WTC11 (cell line): ENCODE data around the gene PLCXD1.

Experiments
- CREB1 ChIP-seq: sonication (generic); formaldehyde crosslinking; IDR thresholded peaks from 2 replicates; pipeline ENCODE4 v1.8.0; 2023; ENCODE audit warnings: mild to moderate bottlenecking, missing genetic modification reagents
- ESRRA ChIP-seq: sonication (generic); formaldehyde crosslinking; IDR thresholded peaks from 2 replicates; pipeline ENCODE4 v1.8.1; 2022; ENCODE audit warnings: mild to moderate bottlenecking, missing genetic modification reagents, borderline replicate concordance
- FOXP1 ChIP-seq: sonication (generic); formaldehyde crosslinking; IDR thresholded peaks from 2 replicates; pipeline ENCODE4 v1.8.0; 2022; ENCODE audit warnings: missing genetic modification reagents, mild to moderate bottlenecking, moderate library complexity, borderline replicate concordance
- SMAD3 ChIP-seq: sonication (generic); formaldehyde crosslinking; IDR thresholded peaks from 2 replicates; pipeline ENCODE4 v1.8.0; 2022; ENCODE audit warnings: missing genetic modification reagents, mild to moderate bottlenecking, borderline replicate concordance
- TEAD1 ChIP-seq: sonication (generic); formaldehyde crosslinking; IDR thresholded peaks from 2 replicates; pipeline ENCODE4 v1.8.0; 2022; ENCODE audit warnings: mild to moderate bottlenecking, missing genetic modification reagents
- ZNF121 ChIP-seq: sonication (generic); formaldehyde crosslinking; IDR thresholded peaks from 2 replicates; pipeline ENCODE4 v1.8.0; 2023; ENCODE audit warnings: missing genetic modification reagents
- TF ChIP-seq, protein P1 (sequence below): fragments of 200-600 bp; IDR thresholded peaks from 2 replicates; pipeline ENCODE4 v1.8.0; 2022; ENCODE audit warnings: antibody characterized with exemption
- TF ChIP-seq, protein P2 (sequence below): sonication (generic); formaldehyde crosslinking; IDR thresholded peaks from 2 replicates; pipeline ENCODE4 v1.8.0; 2022; ENCODE audit warnings: mild to moderate bottlenecking, missing genetic modification reagents
- TF ChIP-seq, protein P3 (sequence below): sonication (generic); formaldehyde crosslinking; conservative IDR thresholded peaks from 2 replicates; pipeline ENCODE4 v1.8.1; 2022; ENCODE audit warnings: mild to moderate bottlenecking, missing genetic modification reagents

DNA sequence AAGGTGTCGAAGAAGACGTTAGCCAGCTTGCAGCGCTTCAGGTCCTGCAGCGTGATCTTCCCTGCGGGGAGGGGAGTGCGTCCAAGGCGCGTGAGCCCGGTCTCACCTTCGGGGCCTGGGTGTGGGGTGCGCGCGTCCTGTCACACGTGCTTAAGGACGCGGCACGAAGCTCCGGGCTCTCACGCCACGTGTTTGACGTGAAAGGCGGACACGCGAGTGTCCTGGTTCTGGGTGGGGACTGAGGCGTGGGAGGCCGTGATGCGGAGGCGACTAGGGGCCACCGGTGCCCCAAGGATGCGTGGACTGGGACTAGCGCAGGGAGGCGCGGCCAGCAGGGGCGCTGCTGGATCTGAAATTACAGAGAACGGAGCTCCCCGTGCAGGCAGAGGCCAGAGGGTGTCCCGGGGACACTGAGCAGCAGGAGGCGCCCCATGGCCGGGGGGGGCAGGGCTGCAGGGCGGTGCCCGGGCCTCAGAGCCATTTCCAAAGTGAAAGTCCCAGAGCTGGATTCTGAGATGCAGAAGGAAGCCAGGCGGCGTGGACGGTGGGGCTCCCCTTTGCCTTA, 57.7 kb downstream of the PLCXD1 start:
- TF ChIP-seq, protein P1, sequence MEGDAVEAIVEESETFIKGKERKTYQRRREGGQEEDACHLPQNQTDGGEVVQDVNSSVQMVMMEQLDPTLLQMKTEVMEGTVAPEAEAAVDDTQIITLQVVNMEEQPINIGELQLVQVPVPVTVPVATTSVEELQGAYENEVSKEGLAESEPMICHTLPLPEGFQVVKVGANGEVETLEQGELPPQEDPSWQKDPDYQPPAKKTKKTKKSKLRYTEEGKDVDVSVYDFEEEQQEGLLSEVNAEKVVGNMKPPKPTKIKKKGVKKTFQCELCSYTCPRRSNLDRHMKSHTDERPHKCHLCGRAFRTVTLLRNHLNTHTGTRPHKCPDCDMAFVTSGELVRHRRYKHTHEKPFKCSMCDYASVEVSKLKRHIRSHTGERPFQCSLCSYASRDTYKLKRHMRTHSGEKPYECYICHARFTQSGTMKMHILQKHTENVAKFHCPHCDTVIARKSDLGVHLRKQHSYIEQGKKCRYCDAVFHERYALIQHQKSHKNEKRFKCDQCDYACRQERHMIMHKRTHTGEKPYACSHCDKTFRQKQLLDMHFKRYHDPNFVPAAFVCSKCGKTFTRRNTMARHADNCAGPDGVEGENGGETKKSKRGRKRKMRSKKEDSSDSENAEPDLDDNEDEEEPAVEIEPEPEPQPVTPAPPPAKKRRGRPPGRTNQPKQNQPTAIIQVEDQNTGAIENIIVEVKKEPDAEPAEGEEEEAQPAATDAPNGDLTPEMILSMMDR: no peak
- TF ChIP-seq TEAD1 (CRISPR knock-in tag) (no peak), ESRRA (CRISPR knock-in tag) (no peak), CREB1 (no peak), FOXP1 (CRISPR knock-in tag) (no peak), ZNF121 (CRISPR knock-in tag) (no peak), SMAD3 (CRISPR knock-in tag) (no peak)
- TF ChIP-seq, protein P2, sequence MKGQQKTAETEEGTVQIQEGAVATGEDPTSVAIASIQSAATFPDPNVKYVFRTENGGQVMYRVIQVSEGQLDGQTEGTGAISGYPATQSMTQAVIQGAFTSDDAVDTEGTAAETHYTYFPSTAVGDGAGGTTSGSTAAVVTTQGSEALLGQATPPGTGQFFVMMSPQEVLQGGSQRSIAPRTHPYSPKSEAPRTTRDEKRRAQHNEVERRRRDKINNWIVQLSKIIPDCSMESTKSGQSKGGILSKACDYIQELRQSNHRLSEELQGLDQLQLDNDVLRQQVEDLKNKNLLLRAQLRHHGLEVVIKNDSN (CRISPR knock-in tag): no peak
- TF ChIP-seq, protein P3, sequence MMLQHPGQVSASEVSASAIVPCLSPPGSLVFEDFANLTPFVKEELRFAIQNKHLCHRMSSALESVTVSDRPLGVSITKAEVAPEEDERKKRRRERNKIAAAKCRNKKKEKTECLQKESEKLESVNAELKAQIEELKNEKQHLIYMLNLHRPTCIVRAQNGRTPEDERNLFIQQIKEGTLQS (CRISPR knock-in tag): no peak
